GM12873 (cell line): ENCODE data around the gene LMBRD2.

Experiments used
- TF ChIP-seq, protein P1 (sequence below): IDR thresholded peaks from 2 replicates; pipeline ENCODE4 v1.5.1; 2012; ENCODE audit warnings: low read depth, mild to moderate bottlenecking, moderate library complexity, low read length, control low read depth; ENCODE audit not compliant: insufficient read depth; ENCODE audit errors: missing control alignments

LMBRD2 gene

DNA sequence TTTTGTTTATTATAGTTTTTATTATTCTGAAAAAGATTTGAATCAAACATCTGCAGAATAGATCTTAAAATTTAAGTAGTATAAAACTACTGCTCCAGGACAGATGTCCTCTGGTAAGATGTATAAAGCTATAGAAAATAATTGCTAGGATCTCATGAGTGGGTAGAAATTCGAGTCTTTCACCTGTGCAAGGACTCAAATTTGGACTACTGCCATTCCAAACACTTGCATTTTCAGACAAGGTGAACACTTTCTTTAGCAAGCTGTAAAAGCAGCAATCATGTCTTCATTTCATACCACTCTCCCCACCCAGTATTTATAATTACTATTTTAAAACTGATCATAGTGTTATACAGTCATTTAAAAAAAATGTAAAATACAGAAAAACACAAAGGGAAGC is 20.9 kb upstream of the LMBRD2 start:
- TF ChIP-seq, protein P1, sequence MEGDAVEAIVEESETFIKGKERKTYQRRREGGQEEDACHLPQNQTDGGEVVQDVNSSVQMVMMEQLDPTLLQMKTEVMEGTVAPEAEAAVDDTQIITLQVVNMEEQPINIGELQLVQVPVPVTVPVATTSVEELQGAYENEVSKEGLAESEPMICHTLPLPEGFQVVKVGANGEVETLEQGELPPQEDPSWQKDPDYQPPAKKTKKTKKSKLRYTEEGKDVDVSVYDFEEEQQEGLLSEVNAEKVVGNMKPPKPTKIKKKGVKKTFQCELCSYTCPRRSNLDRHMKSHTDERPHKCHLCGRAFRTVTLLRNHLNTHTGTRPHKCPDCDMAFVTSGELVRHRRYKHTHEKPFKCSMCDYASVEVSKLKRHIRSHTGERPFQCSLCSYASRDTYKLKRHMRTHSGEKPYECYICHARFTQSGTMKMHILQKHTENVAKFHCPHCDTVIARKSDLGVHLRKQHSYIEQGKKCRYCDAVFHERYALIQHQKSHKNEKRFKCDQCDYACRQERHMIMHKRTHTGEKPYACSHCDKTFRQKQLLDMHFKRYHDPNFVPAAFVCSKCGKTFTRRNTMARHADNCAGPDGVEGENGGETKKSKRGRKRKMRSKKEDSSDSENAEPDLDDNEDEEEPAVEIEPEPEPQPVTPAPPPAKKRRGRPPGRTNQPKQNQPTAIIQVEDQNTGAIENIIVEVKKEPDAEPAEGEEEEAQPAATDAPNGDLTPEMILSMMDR = no peak

DNA sequence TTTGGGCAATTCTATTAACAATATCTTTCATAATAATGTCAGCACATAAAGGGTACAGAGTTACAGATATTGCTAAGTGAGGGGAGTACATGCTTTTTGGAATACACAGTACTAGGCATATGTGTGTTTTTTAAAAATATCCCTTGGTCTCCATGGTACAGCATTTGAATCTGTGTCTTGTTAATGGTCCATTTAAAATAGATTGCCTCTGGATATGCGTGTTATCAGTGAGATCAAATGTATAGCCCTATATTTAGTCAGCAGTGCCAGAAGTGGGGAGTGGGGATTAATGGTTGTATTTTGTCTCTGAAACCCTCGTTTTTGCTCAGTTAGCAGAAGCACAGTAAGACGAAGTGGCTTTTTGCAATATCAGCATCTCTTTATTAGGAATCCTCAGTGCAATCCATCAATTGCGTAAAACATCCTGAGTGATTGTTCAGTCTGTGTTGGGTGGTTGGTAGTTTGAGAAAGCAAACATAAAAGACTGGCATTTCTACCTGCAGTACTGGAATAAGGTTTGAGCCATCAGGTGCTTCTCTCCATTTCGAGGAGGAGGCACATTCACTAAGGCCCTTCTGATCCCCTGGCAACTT is 19.2 kb upstream of the LMBRD2 start:
- TF ChIP-seq, protein P1 = no peak

DNA sequence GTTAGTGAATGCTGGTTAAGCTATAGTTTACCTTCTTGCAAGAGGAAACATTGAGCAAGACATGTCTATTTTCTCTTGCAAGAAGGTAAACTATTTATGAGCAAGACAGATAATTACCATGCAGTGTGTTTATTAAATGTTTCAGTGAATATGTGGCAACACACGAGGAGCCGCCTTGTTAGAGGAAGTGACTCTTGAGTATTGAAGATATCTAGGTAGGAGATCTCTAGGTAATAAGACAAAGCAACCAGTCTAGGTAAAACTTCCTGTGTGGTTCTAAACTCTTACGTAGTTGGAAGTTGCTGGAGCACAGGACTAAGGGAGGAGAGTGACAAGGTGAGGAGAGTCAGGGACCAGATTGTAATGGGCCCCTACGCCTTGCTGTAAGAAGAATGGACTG is 17.1 kb upstream of the LMBRD2 start:
- TF ChIP-seq, protein P1 = no peak

DNA sequence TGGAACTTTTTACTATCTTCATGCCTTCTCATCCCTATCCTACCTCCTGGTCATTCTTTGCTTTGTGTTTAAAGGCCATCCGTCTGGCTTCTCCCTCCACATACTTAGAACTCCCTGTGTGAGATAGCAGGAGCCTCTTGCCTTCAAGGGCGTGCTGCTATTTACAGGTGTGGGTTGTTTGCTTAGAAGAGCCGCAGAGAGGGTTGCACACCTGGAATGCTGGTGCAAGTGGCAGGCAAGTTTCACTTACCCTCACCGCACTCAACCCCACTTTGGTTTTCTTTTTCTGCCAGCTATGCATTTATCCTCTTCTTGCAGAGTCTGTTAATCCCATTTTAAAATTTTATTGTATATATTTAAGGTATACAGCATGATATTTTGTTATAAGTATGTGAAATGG is 12.8 kb upstream of the LMBRD2 start:
- TF ChIP-seq, protein P1 = no peak

DNA sequence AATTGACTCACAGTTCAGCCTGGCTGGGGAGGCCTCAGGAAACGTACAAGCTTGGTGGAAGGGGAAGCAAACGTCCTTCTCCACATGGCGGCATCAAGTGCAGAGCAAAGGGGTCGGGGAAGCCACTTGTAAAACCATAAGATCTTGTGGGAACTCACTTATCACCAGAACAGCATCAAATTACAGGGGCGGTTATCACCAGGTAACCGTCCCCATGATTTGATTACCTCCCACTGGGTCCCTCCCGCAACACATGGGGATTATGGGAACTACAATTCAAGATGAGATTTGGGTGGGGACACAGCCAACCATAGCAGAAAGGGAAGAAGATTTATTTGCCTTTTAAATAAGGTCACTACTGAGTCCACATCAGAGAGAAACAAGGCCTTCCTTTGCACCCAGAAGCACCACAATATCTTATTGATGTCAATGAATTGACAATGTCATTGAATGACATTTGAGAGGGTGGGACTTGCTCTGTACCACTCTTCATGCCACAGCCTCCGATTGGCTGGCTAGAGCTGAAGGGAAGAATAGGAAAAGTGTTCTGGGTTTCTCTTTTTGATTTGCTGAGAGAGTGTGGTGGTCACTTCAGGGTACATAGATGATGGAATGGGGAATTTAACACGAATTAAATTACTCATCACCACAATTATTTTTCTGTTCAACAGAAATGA is 11.3 kb upstream of the LMBRD2 start:
- TF ChIP-seq, protein P1 = no peak

DNA sequence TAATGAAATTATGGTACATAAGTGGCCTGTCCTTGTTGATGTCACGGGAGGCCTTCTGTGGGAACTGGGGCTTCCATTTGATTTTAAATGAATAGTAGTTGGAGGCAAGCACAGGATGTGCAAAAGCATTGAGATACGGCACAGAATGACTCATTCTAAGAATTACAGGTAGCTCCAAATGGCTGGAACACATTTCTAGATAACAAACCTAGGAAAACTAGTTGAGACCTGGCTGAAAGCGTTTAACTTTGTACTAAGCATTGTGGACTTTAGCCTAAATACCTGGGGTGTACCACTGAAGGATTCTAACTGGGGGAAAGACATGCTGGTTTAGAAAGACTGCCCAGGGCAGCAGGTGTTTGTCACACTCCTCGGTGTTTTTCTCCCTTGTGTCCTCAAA is 9.7 kb upstream of the LMBRD2 start:
- TF ChIP-seq, protein P1 = no peak

DNA sequence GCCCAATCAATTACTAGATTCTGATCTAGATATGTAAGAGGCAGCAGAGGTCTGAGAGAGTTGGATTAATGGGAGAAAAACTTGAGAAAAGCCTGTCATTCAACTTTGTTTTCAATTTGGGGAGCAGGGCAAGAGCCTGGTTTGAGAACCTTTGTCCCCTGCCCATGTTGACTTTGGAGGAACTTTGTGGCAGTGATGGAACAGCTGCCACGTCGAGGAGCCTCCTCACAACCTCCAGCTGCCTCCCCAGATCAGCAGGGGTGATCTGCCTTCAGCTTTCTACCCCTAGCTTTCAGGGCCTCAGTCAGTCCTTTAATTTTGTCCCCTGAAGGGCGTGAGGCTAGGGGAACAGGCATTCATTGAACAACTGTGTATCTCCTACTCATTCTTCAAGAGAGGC is 8.9 kb upstream of the LMBRD2 start:
- TF ChIP-seq, protein P1 = no peak
